Fibroblast of skin of right biceps (primary cell): ENCODE results near the gene BMPR1A.

ENCODE experiments used
- DNase-seq: peaks from one replicate; pipeline ENCODE4 v3.0.0-alpha.2; 2013

BMPR1A gene

GRCh38 chr10:86804805-86805204, 48.4 kb downstream of the BMPR1A start:
- DNase-seq = no peak

DNA sequence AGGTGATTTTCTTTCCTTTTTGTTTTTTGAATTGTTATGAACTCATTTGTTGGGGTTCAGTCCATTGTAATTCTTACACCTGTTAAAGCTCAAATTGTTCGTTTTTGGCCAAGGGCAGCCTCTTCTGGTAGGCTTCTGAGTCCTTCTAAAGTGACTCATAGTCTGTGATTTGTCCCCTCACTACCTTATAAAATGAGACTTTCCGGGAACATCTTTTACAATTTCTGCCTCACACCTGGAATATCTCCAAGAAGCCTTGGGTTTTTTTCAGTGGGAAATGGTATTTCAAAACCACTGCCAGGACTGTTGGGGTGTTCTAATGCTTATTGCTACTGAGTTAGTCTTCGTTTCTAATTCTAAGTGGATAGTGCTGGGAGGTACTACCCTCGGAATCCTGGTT, 56.7 kb downstream of the BMPR1A start:
- DNase-seq = no peak

- DNase-seq = no peak
Measured at GRCh38 chr10:86813982-86814381, 57.6 kb downstream of the BMPR1A start.

DNA sequence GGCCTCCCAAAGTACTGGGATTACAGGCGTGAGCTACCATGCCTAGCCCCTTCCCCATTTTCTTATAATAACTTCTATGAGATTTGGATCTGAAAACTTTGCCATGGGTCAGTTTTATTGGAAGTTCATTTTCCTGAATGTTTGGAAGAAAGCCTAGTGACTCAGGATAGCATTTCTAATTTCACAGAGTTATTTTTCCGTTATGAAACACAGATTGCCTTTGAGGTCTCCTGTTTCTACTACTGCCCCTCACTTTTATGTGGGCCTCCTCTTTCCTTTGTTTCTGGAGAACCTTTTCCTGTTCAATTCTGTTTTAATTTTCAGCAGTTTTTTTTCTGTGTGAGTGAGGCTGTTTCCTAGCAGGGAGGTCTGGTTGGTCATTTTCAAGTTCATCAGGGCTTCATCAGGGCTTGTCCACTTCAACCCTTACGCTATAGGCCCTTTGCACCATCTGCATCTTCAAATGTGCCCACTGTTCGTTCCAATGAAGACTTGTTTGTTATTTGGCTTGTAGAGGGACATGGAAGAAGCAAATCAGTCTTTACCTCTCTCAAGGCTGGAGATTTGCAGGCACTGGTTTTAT, 58.7 kb downstream of the BMPR1A start:
- DNase-seq = peak; percentile 43

DNA sequence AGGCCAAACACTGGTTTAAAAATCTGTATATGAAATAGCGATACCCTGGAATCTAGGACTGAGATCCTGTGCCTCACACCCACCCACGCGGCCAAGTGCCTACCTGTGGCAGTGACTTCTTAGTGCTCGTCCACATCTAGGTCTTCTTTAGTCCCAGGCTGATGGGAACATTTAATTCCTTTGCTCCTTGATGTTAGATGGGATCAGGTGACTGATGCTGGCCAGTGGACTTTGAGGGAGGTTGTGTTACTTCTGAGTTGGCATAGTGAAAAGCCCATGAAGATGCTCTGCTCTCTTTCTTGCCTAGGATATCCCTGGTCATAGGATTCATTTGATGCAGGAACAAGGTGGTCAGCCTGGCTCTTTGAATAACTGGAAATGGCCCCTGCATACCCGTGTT, 59.2 kb downstream of the BMPR1A start:
- DNase-seq = no peak

DNA sequence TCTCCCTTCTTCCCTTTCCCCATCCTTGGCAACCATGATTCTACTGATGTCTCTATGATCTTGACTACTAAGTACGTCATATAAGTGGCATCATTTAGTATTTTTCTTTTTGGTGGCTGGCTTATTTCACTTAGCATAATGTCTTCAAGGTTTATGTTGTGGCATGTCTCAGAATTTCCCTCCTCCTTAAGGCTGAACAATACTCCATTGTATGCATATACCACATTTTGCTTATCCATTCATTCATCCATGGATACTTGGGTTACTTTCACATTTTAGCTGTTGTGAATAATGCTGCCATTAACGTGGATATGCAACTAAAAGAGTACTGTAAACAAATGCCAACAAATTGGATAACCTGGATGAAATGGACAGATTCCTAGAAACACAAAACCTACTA, 60.8 kb downstream of the BMPR1A start:
- no peak for DNase-seq

- peak; percentile 28 for DNase-seq
Measured at GRCh38 chr10:86819567-86819966, 63.1 kb downstream of the BMPR1A start.

DNA sequence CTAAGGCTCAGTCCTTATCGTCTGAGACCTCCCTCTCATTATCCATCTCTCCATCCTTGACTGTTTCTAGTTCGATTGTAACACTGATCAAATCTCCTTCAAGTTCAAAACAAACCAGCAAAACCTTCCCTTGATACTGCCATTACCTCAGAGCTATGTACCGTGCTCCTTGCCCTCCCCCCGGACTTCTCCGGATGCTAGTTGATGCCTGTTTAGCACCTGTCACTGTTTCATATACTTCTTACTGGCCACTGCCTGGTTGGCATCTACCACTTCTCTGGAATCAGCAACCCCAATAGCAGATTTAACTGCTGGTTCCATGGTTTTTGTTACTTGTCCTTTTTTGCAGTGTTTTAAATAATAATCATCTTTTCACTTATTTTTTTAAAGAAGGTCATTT, 64.1 kb downstream of the BMPR1A start:
- DNase-seq = no peak

- DNase-seq = peak; percentile 42
Measured at GRCh38 chr10:86821388-86821999, 65.1 kb downstream of the BMPR1A start.

GRCh38 chr10:86823565-86823964, 67.1 kb downstream of the BMPR1A start:
- no peak for DNase-seq

- DNase-seq = no peak
Measured at GRCh38 chr10:86824151-86824550, 67.7 kb downstream of the BMPR1A start.

DNA sequence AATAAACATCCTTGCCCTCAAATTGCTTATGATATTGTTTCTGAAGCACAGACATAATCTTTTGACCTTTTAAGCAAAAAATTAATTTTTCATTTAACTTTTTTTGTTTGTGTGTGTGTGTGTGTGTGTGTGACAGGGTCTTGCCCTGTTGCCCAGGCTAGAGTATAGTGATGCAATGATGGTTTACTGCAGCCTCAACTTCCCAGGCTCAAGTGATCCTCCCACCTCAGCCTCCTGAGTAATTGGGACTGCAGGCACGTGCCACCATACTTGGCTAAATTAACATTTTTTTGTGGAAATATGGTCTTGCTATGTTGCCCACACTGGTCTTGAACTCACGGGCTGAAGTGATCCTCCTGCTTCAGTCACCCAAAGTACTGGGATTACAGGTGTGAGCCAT, 68.9 kb downstream of the BMPR1A start:
- no peak for DNase-seq

GRCh38 chr10:86827639-86828038, 71.2 kb downstream of the BMPR1A start:
- no peak for DNase-seq

GRCh38 chr10:86828145-86828544, 71.7 kb downstream of the BMPR1A start:
- no peak for DNase-seq

DNA sequence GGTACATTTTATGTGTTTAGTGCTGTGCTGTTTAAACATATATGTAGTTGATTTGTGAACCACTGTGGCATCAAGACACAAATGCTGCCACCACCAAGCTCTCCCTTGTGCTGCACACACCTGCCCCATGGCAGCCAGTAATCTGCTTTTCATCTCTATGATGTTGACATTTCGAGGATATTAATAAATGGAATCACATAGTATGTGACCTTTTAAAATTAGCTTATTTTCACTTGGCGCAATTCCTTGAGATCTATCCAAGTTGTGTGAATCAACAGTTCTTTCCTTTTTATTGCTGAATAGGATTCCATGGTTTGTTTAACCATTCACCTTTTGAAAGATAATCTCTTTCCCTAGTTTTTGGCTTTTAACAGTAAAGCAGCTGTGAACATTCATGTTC, 73.1 kb downstream of the BMPR1A start:
- DNase-seq = no peak

GRCh38 chr10:86830043-86830591, 73.7 kb downstream of the BMPR1A start:
- no peak for DNase-seq

DNA sequence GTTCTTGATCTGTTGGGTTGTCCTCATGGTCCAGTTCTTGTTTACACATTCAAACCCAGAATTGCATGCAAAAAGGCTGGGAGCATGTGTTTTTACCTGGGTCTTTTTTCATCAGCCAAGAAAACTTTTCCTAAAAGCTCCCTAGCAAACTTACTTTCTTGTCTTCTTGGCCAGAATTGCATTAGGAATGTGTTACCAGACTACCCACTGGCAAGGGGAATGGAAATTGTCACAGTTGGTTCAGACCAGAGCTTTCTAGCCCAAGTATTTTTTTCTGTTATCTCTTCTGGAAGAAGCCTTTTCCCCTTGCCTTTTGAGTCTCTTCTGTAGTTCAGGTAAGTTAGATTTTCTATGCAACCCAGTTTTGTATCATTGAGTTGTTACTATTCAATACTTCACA, 77.5 kb downstream of the BMPR1A start:
- no peak for DNase-seq

DNA sequence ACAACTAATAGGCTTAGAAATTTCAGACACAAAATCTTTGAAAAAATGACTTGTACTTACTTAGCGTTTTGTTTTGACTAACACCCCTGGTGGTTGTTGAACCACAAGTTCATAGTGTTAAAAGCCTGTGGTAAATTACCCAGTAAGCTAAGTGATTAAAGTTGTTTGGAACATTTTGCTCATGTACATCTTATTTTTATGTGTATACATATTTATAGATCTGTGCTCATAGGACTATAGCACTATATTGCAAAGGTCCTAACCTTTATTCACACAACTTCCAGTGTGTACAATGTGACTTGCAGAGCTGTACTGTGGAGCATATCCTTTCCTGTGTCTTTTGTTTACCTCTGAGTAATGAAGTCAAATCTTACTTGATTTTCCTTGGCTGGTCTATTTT, 79.6 kb downstream of the BMPR1A start:
- DNase-seq = no peak

DNA sequence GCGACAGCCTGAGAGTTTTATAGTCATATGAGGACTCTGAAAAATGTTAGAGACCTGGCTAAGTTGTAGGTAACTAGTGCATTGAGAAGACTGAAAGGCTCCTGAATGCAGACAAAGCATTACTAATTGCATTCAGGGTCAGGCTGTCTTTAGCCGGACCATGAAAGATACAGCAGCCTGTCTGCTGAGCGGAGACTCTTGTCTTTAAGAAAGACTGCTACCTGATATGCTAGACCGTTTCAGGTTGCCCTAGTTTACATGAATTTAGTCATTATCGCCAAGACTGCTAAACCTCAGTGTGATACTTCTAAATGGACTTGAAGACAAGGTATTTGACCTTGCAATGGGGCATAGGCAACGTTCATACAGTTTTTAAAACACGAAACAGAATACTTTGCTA, 81.2 kb downstream of the BMPR1A start:
- no peak for DNase-seq

DNA sequence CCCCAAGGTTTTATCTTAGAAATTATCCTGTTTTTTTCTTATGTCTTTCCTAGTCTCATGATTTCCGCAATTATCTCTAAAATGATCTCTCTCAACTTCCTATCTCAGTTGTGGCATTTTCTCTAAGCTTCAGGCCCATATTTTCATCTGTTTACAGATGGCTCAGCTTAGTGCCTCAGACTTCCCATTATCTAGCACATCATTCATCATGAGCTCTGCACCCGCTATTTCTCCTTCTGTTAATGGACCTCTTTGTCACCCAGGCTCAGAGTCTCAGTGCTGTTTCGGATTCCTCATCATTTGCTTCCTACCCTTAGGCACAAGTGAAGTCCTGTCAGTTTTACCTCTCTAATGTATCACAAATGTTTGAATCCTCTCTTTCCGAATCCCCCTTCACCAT, 84.1 kb downstream of the BMPR1A start:
- no peak for DNase-seq

DNA sequence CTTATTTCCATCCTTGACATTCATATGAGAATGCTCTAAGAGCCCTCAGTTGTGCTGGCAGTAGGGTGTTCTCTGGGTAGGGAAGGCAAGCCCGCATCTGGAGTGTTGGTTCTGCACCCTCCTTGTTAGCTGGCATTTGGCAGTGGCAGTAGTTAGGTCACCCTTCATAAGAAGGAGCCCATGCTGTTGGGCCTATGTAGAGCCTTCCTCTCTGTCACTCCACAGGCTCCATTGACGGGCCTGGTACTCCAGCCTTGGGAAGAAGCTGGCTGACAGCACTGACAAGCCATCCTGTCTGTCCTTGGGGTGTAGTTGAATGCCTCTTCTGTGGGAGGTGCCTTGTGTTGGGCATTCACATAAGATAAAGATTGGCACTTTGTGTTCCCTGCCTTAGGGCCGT, 89.7 kb downstream of the BMPR1A start:
- no peak for DNase-seq

DNA sequence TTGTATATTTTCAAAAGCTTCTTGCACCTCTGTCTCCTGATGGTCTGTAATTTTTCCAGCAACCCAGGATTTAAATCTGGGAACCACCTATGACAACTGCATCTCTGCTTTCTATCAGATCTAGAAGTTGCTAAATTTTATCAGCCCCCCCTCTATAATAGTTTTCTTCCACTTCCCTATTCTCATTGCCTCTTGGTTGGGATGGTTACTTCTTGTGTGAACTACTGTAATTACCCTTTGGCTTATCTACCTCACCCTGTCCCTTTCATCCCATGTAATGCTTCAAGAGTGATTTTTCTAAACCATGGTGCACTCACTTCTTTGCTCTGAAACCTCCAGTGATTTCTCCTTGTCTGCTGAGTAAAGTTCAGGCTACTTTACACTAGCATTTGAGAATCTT, 92.3 kb downstream of the BMPR1A start:
- DNase-seq = no peak

DNA sequence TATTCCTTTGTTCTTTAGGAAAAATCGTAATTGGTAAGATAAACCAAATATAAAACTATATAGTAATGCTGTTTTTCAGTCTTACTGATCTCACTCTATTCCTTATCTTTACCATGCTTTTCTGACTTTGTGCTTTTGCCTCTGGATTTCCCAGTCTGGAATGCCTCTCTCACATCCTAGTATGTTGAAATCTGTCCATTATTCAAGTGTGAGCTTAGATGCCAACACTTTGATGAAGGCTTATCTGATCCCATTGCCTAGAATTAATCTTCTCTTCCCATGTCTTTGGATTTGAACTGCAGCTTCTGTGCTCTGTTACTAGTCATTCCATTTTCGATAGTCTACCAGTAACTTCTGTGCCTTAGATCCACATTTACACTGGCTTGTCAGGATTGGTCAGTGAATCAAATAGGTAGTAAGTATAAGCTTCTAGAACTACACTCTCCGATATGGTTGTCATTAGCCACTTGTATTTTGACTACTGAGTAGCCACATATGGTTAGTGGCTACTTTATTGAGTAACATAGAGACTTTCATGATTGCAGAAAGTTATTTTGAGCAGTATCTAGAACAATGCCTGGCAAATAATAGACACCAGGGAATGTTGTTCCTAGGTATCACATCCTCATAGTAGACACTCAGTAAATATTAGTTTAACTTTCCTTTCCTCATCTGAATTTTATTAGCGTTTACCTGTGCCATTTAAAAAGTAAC, 92.9 kb downstream of the BMPR1A start:
- no peak for DNase-seq

- no peak for DNase-seq
Measured at GRCh38 chr10:86850481-86850880, 94.1 kb downstream of the BMPR1A start.
